ENCODE measurements around the gene POLR1E.

The POLR1E gene

GRCh38 chr9:37451628-37452027 lies 34.1 kb upstream of the POLR1E start:
- H4K20me1 ChIP-seq (ENCODE audit: low read depth, low read length): peaks cover 15% of the 10 kb centered on the region; the same call in 1 of the 2 replicates
- no peak overlapping the region for H3K4me3 ChIP-seq (ENCODE audit: insufficient read depth, low read length, poor library complexity, severe bottlenecking)
- peaks cover 95% of the 10 kb centered on the region for H3K79me2 ChIP-seq (ENCODE audit: insufficient read depth, low read length)
- no peaks in the 10 kb centered on the region for H3K9me3 ChIP-seq (ENCODE audit: insufficient read depth, low read length)
- no peak overlapping the region for H3K27ac ChIP-seq (ENCODE audit: low read depth, low read length)
- H3K4me2 ChIP-seq (ENCODE audit: low read depth, low read length, poor library complexity, severe bottlenecking): no peak overlapping the region
- TF ChIP-seq EZH2phosphoT487 (conservative IDR thresholded peaks at IDR 0.05; ENCODE audit: low read length): no peak
- no peak for TF ChIP-seq CTCF (IDR thresholded peaks at IDR 0.05; ENCODE audit: insufficient read depth, low read length, poor library complexity, severe bottlenecking)
- no peaks in the 10 kb centered on the region; the same call in 1 of the 2 replicates for H3K36me3 ChIP-seq (ENCODE audit: low read length)
- H2AFZ ChIP-seq (ENCODE audit: low read depth, low read length, severe bottlenecking): no peak overlapping the region
- H3K9ac ChIP-seq (ENCODE audit: low read length): no peak overlapping the region
- H3K27me3 ChIP-seq (ENCODE audit: low read length): no peaks in the 10 kb centered on the region
- H3F3A ChIP-seq (ENCODE audit: insufficient read depth): no peaks in the 10 kb centered on the region
- no peaks in the 10 kb centered on the region for H3K9me2 ChIP-seq (replicated peaks; ENCODE audit: insufficient read depth, low read length)

GRCh38 chr9:37452611-37453010 lies 33.1 kb upstream of the POLR1E start:
- peaks cover 14% of the 10 kb centered on the region; the same call in 1 of the 2 replicates for H4K20me1 ChIP-seq (ENCODE audit: low read depth, low read length)

GRCh38 chr9:37453827-37454226 lies 31.9 kb upstream of the POLR1E start:
- H3K9ac ChIP-seq (ENCODE audit: low read length): no peak overlapping the region
- H3F3A ChIP-seq (ENCODE audit: insufficient read depth): peaks cover 5% of the 10 kb centered on the region; the same call in 1 of the 2 replicates
- H3K36me3 ChIP-seq (ENCODE audit: low read length): peaks cover 4% of the 10 kb centered on the region; the same call in 1 of the 2 replicates
- no peaks in the 10 kb centered on the region for H3K27me3 ChIP-seq (ENCODE audit: low read length)
- H3K79me2 ChIP-seq (ENCODE audit: insufficient read depth, low read length): peaks cover 96% of the 10 kb centered on the region
- no peaks in the 10 kb centered on the region for H3K9me2 ChIP-seq (replicated peaks; ENCODE audit: insufficient read depth, low read length)
- no peaks in the 10 kb centered on the region for H3K9me3 ChIP-seq (ENCODE audit: insufficient read depth, low read length)
- H4K20me1 ChIP-seq (ENCODE audit: low read depth, low read length): peaks cover 14% of the 10 kb centered on the region; the same call in 1 of the 2 replicates
- H3K4me2 ChIP-seq (ENCODE audit: low read depth, low read length, poor library complexity, severe bottlenecking): no peak overlapping the region
- H2AFZ ChIP-seq (ENCODE audit: low read depth, low read length, severe bottlenecking): no peak overlapping the region
- H3K4me3 ChIP-seq (ENCODE audit: insufficient read depth, low read length, poor library complexity, severe bottlenecking): no peak overlapping the region
- no peak overlapping the region for H3K27ac ChIP-seq (ENCODE audit: low read depth, low read length)
- TF ChIP-seq CTCF (IDR thresholded peaks at IDR 0.05; ENCODE audit: insufficient read depth, low read length, poor library complexity, severe bottlenecking): no peak
- no peak for TF ChIP-seq EZH2phosphoT487 (conservative IDR thresholded peaks at IDR 0.05; ENCODE audit: low read length)

More at GRCh38 chr9:37452611-37453010, 33.1 kb upstream of the POLR1E start:
- Histone ChIP-seq H3K27me3 (ENCODE audit: low read length) (no peaks in the 10 kb centered on the region), H2AFZ (ENCODE audit: low read depth, low read length, severe bottlenecking) (no peak overlapping the region), H3F3A (ENCODE audit: insufficient read depth) (no peaks in the 10 kb centered on the region), H3K27ac (ENCODE audit: low read depth, low read length) (no peak overlapping the region), H3K9me2 (replicated peaks; ENCODE audit: insufficient read depth, low read length) (no peaks in the 10 kb centered on the region), H3K9me3 (ENCODE audit: insufficient read depth, low read length) (no peaks in the 10 kb centered on the region), H3K9ac (ENCODE audit: low read length) (no peak overlapping the region), H3K36me3 (ENCODE audit: low read length) (no peaks in the 10 kb centered on the region; the same call in 1 of the 2 replicates), H3K79me2 (ENCODE audit: insufficient read depth, low read length) (peaks cover 95% of the 10 kb centered on the region), H3K4me2 (ENCODE audit: low read depth, low read length, poor library complexity, severe bottlenecking) (no peak overlapping the region), H3K4me3 (ENCODE audit: insufficient read depth, low read length, poor library complexity, severe bottlenecking) (no peak overlapping the region)
- TF ChIP-seq CTCF (IDR thresholded peaks at IDR 0.05; ENCODE audit: insufficient read depth, low read length, poor library complexity, severe bottlenecking) (no peak), EZH2phosphoT487 (conservative IDR thresholded peaks at IDR 0.05; ENCODE audit: low read length) (no peak)

Data from SU-DHL-6 (cell line).